OCI-LY7 (cell line): ENCODE measurements around the gene P2RY8. TPM values are rescaled to one million over a fixed set of nuclear protein-coding genes. Genes with fewer than 3 reads are reported as not detected.
"Not testable (repeated sequence)": the region's sequence is repeated elsewhere in the genome, so short reads cannot be mapped to it uniquely, and the experiment has no call there.

Source experiments
- BruUV-seq: library from RNA; stranded (reverse); fragments of 400-500 nt; replicated peaks from 2 replicates; lab custom pipeline; 2021; lab: Mats Ljungman, UMichigan
- CTCF ChIA-PET: fragments of 300-600 bp; sonication (Branson Sonifier 250); formaldehyde crosslinking; loops from one replicate; lab custom pipeline; 2022; ENCODE audit warnings: antibody characterized with exemption; ENCODE audit not compliant: unreplicated experiment; lab: Charles Lee
- POLR2A ChIA-PET: fragments of 300-600 bp; sonication (Branson Sonifier 250); formaldehyde crosslinking; loops from one replicate; lab custom pipeline; 2022; ENCODE audit warnings: antibody characterized with exemption; lab: Charles Lee
- DNase-seq: peaks from one replicate; pipeline ENCODE4 v3.0.0-alpha.2; 2015; ENCODE audit warnings: low spot score
- H2AFZ ChIP-seq: fragments of 200-600 bp; sonication (generic), shearing (Covaris generic); 2 replicates; pipeline ENCODE4 v1.6.1; 2014; ENCODE audit warnings: mild to moderate bottlenecking, antibody characterized with exemption, low read length, moderate library complexity
- H3K27ac ChIP-seq: fragments of 200-600 bp; sonication (generic); 2 replicates; pipeline ENCODE4 v1.5.1; 2014; ENCODE audit warnings: mixed run types, low read depth, mild to moderate bottlenecking, moderate library complexity, low read length, inconsistent platforms; ENCODE audit not compliant: poor library complexity, severe bottlenecking
- H3K36me3 ChIP-seq: fragments of 200-600 bp; sonication (generic); 2 replicates; pipeline ENCODE4 v1.6.1; 2014; ENCODE audit warnings: mild to moderate bottlenecking, antibody characterized with exemption, low read length, moderate library complexity, mixed read lengths; ENCODE audit not compliant: insufficient read depth
- H3K4me1 ChIP-seq: fragments of 200-600 bp; sonication (generic); 2 replicates; pipeline ENCODE4 v1.5.1; 2014; ENCODE audit warnings: mild to moderate bottlenecking, low read length; ENCODE audit not compliant: insufficient read depth, poor library complexity, severe bottlenecking
- H3K4me2 ChIP-seq: fragments of 200-600 bp; sonication (generic); 2 replicates; pipeline ENCODE4 v1.6.1; 2014; ENCODE audit warnings: mild to moderate bottlenecking, low read length
- H3K4me3 ChIP-seq: fragments of 200-600 bp; sonication (generic); 2 replicates; pipeline ENCODE4 v1.5.1; 2014; ENCODE audit warnings: mild to moderate bottlenecking, low read depth, low read length; ENCODE audit not compliant: poor library complexity, severe bottlenecking
- H3K79me2 ChIP-seq: fragments of 200-600 bp; sonication (generic); 2 replicates; pipeline ENCODE4 v1.6.1; 2016; ENCODE audit warnings: low read depth, mild to moderate bottlenecking, low read length, moderate library complexity, mixed read lengths; ENCODE audit not compliant: insufficient read depth
- H3K9me2 ChIP-seq: fragments of 200-600 bp; sonication (generic); 2 replicates; pipeline ENCODE4 v1.6.1; 2016; ENCODE audit warnings: mild to moderate bottlenecking, low read length, mixed read lengths; ENCODE audit not compliant: insufficient read depth
- H3K9me3 ChIP-seq: fragments of 200-600 bp; sonication (generic); 2 replicates; pipeline ENCODE4 v1.6.1; 2014; ENCODE audit warnings: mild to moderate bottlenecking, mixed run types, low read length, mixed read lengths
- H4K20me1 ChIP-seq: fragments of 200-600 bp; sonication (generic); 2 replicates; pipeline ENCODE4 v1.6.1; 2014; ENCODE audit warnings: mild to moderate bottlenecking, antibody characterized with exemption, low read length, moderate library complexity, mixed read lengths; ENCODE audit not compliant: insufficient read depth
- EZH2phosphoT487 ChIP-seq: fragments of 200-600 bp; sonication (generic); IDR thresholded peaks from 2 replicates; pipeline ENCODE4 v1.6.1; 2018; ENCODE audit warnings: low read depth, borderline replicate concordance, mild to moderate bottlenecking, mixed run types, antibody characterized with exemption, low read length, moderate library complexity, mixed read lengths
- intact Hi-C: fragments of 100-400 bp; cut with micrococcal nuclease; formaldehyde crosslinking; loops from one replicate; pipeline ENCODE4 v1.10.0; 2022; ENCODE audit not compliant: unreplicated experiment
- total RNA-seq, 2 experiments: library from RNA; depleted of rRNA in 1 of 2; stranded (reverse); fragments of >200 nt in 1 of 2; shearing (Covaris generic) in 1 of 2; gene quantifications; 2 replicates each; pipeline ENCODE4 v1.2.3, GENCODE V29; 2014 to 2022
- TF ChIP-seq, protein P1 (sequence below): fragments of 200-600 bp; sonication (generic); conservative IDR thresholded peaks from 2 replicates; pipeline ENCODE4 v1.5.1; 2014; ENCODE audit warnings: mild to moderate bottlenecking, antibody characterized with exemption, low read length, moderate library complexity, mixed read lengths

P2RY8 gene
- total RNA-seq, 2 experiments from 2014 or later = 110 to 149 TPM

DNA sequence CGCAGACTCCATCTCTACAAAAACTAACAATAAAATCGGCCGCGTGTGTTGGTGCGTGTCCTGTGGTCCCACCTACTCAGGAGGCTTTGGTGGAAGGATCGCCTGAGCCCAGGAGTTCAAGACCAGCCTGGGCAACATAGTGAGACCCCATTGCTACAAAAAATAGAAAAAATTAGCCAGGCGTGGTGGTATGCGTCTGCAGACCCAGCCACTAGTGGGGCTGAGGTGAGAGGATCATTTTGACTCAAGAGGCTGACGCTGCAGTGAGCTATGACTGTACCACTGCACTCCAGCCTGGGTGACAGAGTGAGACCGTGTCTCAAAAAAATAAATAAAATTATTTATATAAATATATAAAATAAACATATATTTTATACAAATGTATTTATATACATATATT lies 106.5 kb downstream of the P2RY8 start:
- Histone ChIP-seq H4K20me1 (no peaks in the 10 kb centered on the region), H2AFZ (no peak overlapping the region), H3K27ac (no peak overlapping the region), H3K79me2 (no peaks in the 10 kb centered on the region), H3K9me3 (no peaks in the 10 kb centered on the region), H3K4me1 (no peaks in the 10 kb centered on the region), H3K4me2 (no peak overlapping the region), H3K4me3 (no peak overlapping the region), H3K36me3 (peaks cover 51% of the 10 kb centered on the region), H3K9me2 (no peaks in the 10 kb centered on the region)
- BruUV-seq = no TSS peak
- CTCF ChIA-PET = no interaction called here
- POLR2A ChIA-PET = no interaction called here
- TF ChIP-seq EZH2phosphoT487 = no peak
- TF ChIP-seq, protein P1, sequence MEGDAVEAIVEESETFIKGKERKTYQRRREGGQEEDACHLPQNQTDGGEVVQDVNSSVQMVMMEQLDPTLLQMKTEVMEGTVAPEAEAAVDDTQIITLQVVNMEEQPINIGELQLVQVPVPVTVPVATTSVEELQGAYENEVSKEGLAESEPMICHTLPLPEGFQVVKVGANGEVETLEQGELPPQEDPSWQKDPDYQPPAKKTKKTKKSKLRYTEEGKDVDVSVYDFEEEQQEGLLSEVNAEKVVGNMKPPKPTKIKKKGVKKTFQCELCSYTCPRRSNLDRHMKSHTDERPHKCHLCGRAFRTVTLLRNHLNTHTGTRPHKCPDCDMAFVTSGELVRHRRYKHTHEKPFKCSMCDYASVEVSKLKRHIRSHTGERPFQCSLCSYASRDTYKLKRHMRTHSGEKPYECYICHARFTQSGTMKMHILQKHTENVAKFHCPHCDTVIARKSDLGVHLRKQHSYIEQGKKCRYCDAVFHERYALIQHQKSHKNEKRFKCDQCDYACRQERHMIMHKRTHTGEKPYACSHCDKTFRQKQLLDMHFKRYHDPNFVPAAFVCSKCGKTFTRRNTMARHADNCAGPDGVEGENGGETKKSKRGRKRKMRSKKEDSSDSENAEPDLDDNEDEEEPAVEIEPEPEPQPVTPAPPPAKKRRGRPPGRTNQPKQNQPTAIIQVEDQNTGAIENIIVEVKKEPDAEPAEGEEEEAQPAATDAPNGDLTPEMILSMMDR = no peak
- intact Hi-C loops = no loop called here
- no peak for DNase-seq

DNA sequence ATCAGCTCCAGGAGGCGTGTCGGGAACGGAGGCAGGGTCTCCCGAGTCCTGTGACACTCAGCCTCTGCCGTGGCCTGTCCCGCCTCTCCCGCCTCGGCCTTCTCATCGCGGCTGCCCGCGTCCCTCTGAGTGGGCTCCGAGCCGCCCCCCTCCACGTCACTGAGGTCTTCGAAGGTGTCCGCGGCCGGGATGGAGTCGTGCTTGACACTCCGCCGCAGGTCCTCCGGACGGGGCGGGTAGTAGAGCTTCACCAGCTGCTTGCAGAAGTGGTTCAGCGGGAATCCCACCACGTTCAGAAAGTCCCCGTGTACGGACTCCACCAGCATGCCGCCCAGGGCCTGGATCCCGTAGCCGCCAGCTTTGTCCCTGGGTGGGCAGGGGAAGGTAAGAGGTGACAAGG lies 109.2 kb downstream of the P2RY8 start:
- DNase-seq = no peak
- no peak overlapping the region for H3K4me3 ChIP-seq
- CTCF ChIA-PET = no interaction called here
- H3K4me2 ChIP-seq = no peak overlapping the region
- BruUV-seq = no TSS peak
- POLR2A ChIA-PET = no interaction called here
- no peak overlapping the region for H3K27ac ChIP-seq
- intact Hi-C loops = no loop called here
- TF ChIP-seq EZH2phosphoT487 = no peak
- TF ChIP-seq, protein P1 = no peak
- no peaks in the 10 kb centered on the region for H3K79me2 ChIP-seq
- no peak overlapping the region for H2AFZ ChIP-seq
- peaks cover 65% of the 10 kb centered on the region for H3K36me3 ChIP-seq
- H3K9me2 ChIP-seq = no peaks in the 10 kb centered on the region
- H4K20me1 ChIP-seq = no peaks in the 10 kb centered on the region
- H3K4me1 ChIP-seq = no peaks in the 10 kb centered on the region
- H3K9me3 ChIP-seq = no peaks in the 10 kb centered on the region

DNA sequence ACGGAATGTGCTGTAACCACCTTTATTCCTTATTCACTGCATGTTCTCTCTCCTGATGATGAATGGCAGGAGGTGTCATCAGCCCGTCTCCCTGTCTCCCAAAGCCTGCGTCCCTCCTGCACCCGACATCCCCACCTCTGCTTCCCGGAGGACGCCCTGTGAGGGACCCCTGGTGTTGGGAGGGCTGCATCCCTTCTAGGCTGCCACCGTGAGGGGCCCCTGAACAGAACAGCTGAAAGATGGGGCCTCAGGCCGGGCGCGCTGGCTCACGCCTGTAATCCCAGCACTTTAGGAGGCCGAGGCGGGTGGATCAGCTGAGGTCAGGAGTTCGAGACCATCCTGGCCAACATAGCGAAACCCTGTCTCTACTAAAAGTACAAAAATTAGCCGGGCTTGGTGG lies 110.7 kb downstream of the P2RY8 start:
- DNase-seq, H3K4me2 ChIP-seq, H3K4me1 ChIP-seq, H4K20me1 ChIP-seq, H3K9me2 ChIP-seq, CTCF ChIA-PET, POLR2A ChIA-PET, H3K4me3 ChIP-seq, BruUV-seq, H2AFZ ChIP-seq, H3K27ac ChIP-seq, intact Hi-C loops, H3K79me2 ChIP-seq: not testable (repeated sequence)
- Histone ChIP-seq H3K9me3 (peaks cover 14% of the 10 kb centered on the region), H3K36me3 (peaks cover 71% of the 10 kb centered on the region)
